AG09319 (cell line): Measurements from ENCODE around the gene CENPQ.

Experiments
- DNase-seq: peaks from one replicate; pipeline ENCODE4 v3.0.0-alpha.2; 2010; ENCODE audit warnings: low read depth; ENCODE audit errors: extremely low read depth
- CTCF ChIP-seq: IDR thresholded peaks from 2 replicates; pipeline ENCODE4 v1.5.1; 2011; ENCODE audit warnings: low read depth, mild to moderate bottlenecking, inconsistent platforms, low read length, moderate library complexity

CENPQ gene

GRCh38 chr6:49506569-49507111, 43.5 kb downstream of the CENPQ start:
- no peak for TF ChIP-seq CTCF
- no peak for DNase-seq

DNA sequence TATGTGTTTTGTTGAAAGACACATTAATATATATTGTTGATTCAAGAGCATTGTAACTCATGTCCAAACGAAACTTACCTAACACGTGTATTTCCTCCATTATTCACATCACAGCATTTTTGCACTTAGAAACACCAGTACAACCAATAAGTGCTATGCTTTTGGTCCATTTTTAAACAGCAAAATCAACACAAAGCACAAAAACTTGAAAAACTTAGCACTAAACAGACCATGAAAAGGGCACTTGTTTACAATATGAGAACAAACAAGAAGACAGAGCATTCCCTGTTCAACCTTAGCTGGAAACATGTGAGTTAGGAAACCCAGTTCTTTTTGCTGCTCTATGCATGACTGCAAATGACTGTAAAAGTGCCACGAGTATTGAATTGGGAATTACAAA, 46.2 kb downstream of the CENPQ start:
- no peak for TF ChIP-seq CTCF
- no peak for DNase-seq

GRCh38 chr6:49513153-49513989, 50.2 kb downstream of the CENPQ start:
- TF ChIP-seq CTCF, result no peak
- DNase-seq, result no peak

DNA sequence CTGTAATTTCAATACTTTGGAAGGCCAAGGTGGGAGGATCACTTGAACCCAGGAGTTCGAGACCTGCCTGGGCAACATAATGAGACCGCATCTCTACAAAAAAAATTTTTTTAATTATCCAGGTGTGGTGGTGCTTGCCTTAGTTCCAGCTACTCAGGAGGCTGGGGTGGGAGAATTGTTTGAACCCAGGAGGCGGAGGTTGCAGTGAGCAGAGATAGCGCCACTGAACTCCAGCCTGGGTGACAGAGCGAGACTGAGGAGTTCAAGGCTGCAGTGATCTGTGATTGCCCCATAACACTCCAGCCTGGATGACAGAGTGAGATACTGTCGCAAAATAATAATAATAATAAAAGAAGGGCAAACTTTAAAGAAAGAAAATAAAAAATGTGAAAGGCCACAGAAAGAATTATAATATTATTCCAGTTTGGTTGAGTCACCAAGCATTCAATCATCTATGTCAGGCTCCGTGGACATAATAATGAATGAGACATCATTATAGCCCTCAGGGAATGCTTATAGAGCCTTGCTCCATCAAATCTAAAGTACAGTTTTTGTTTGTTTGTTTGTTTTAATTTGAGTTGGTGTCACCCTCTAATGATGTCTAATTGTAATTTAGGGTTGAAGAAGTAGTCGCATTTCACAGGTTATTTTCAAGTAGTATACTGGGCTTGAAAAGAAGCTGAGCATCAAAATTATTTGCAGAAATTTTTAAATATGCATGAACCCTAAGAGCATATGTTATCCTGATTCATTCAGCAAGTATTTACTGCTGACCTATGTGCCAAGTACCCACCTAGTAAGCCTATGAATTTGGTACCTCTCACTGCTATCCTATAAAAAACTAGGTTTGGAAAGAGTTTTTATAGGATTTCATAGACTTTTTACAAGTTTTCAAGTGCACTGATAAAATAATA, 51.7 kb downstream of the CENPQ start:
- no peak for TF ChIP-seq CTCF

GRCh38 chr6:49515485-49516146, 52.4 kb downstream of the CENPQ start:
- DNase-seq, result no peak
- TF ChIP-seq CTCF, result no peak

More for the DNA sequence above, 51.7 kb downstream of the CENPQ start:
- DNase-seq, result no peak

DNA sequence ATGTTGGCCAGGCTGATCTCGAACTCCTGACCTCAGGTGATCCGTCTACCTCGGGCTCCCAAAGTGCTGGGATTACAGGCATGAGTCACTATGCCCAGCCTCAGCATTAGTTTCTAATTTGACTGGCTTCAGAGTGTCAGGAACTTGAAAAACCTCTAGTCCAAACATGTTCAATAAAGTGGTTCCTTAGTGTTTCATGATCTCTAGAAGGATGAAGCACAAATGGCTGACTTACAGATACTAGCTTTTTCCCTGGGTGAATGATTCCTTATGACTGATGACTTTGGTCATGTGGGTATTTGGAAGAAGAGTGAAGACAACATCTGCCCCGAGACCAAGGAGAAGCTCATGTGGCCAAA, 53.0 kb downstream of the CENPQ start:
- DNase-seq, result no peak
- no peak for TF ChIP-seq CTCF
